Measurements from ENCODE around the gene AIDA. TPM values are rescaled to one million over a fixed set of nuclear protein-coding genes. Genes with fewer than 3 reads are reported as not detected.

AIDA gene
- total RNA-seq, 1 donor from 2014 or later: 49.6 TPM

- DNase-seq (ENCODE audit: extremely low spot score in 2 of 2): no peak
- H3K9me3 ChIP-seq: no peaks in the 10 kb centered on the region
- peaks cover 7% of the 10 kb centered on the region for H3K4me1 ChIP-seq
- TF ChIP-seq POLR2A (IDR thresholded peaks at IDR 0.05): no peak
- no peak for TF ChIP-seq POLR2AphosphoS5 (IDR thresholded peaks at IDR 0.05; ENCODE audit: insufficient read depth in 1 of 2, low read depth in 1 of 2)
- TF ChIP-seq CTCF (IDR thresholded peaks at IDR 0.05): no peak
- H3K27me3 ChIP-seq: no peaks in the 10 kb centered on the region
- peaks cover 0 to 6% of the 10 kb centered on the region in 2 donors for H3K36me3 ChIP-seq
- intact Hi-C loops (cut with DNase I): no loop called here
- H3K4me3 ChIP-seq: no peak overlapping the region
- no peak overlapping the region for H3K27ac ChIP-seq
These were observed 14.5 kb downstream of the AIDA start for GRCh38 chr1:222697826-222698225.

GRCh38 chr1:222697203-222697602, 15.1 kb downstream of the AIDA start:
- intact Hi-C loops (cut with DNase I): no loop called here
- no peak for DNase-seq (ENCODE audit: extremely low spot score in 2 of 2)
- TF ChIP-seq POLR2AphosphoS5 (IDR thresholded peaks at IDR 0.05; ENCODE audit: insufficient read depth in 1 of 2, low read depth in 1 of 2): no peak
- TF ChIP-seq POLR2A (IDR thresholded peaks at IDR 0.05): no peak
- TF ChIP-seq CTCF (IDR thresholded peaks at IDR 0.05): no peak
- Histone ChIP-seq H3K36me3 (peaks cover 0 to 6% of the 10 kb centered on the region in 2 donors), H3K4me1 (peaks cover 7% of the 10 kb centered on the region), H3K9me3 (no peaks in the 10 kb centered on the region), H3K27me3 (no peaks in the 10 kb centered on the region), H3K27ac (no peak overlapping the region), H3K4me3 (no peak overlapping the region)

GRCh38 chr1:222696741-222697140, 15.6 kb downstream of the AIDA start:
- TF ChIP-seq CTCF (IDR thresholded peaks at IDR 0.05) (no peak), POLR2A (IDR thresholded peaks at IDR 0.05) (no peak), POLR2AphosphoS5 (IDR thresholded peaks at IDR 0.05; ENCODE audit: insufficient read depth in 1 of 2, low read depth in 1 of 2) (no peak)
- Histone ChIP-seq H3K27me3 (no peaks in the 10 kb centered on the region), H3K9me3 (no peaks in the 10 kb centered on the region), H3K4me3 (no peak overlapping the region), H3K27ac (no peak overlapping the region), H3K36me3 (peaks cover 0 to 6% of the 10 kb centered on the region in 2 donors), H3K4me1 (peaks cover 7% of the 10 kb centered on the region)
- DNase-seq (ENCODE audit: extremely low spot score in 2 of 2): no peak
- intact Hi-C loops (cut with DNase I): no loop called here

GRCh38 chr1:222694927-222695326, 17.4 kb downstream of the AIDA start:
- H3K36me3 ChIP-seq: no peaks in the 10 kb centered on the region
- DNase-seq (ENCODE audit: extremely low spot score in 2 of 2): no peak
- H3K4me1 ChIP-seq: peaks cover 7% of the 10 kb centered on the region
- no peak overlapping the region for H3K27ac ChIP-seq
- no peaks in the 10 kb centered on the region for H3K9me3 ChIP-seq
- H3K4me3 ChIP-seq: no peak overlapping the region
- TF ChIP-seq POLR2AphosphoS5 (IDR thresholded peaks at IDR 0.05; ENCODE audit: insufficient read depth in 1 of 2, low read depth in 1 of 2) (no peak), POLR2A (IDR thresholded peaks at IDR 0.05) (no peak), CTCF (IDR thresholded peaks at IDR 0.05) (no peak)
- no peaks in the 10 kb centered on the region for H3K27me3 ChIP-seq
- intact Hi-C loops (cut with DNase I): no loop called here

- peaks cover 0 to 11% of the 10 kb centered on the region in 2 donors for H3K36me3 ChIP-seq
- H3K27me3 ChIP-seq: no peaks in the 10 kb centered on the region
- no peak for TF ChIP-seq POLR2A (IDR thresholded peaks at IDR 0.05)
- no peaks in the 10 kb centered on the region for H3K9me3 ChIP-seq
- intact Hi-C loops (cut with DNase I): no loop called here
- DNase-seq (ENCODE audit: extremely low spot score in 2 of 2): no peak
- H3K27ac ChIP-seq: no peak overlapping the region
- H3K4me1 ChIP-seq: no peaks in the 10 kb centered on the region
- H3K4me3 ChIP-seq: no peak overlapping the region
These were observed 21.3 kb downstream of the AIDA start for GRCh38 chr1:222691016-222691415.

Data from vagina (tissue), 2 donors.